HG02884 (cell line): ENCODE measurements around the gene DAB1.

Source experiments
- ATAC-seq: cut with Tn5 transposase; IDR thresholded peaks from one replicate; pipeline ENCODE4 v1.9.1; 2021; ENCODE audit warnings: mild to moderate bottlenecking, moderate library complexity; ENCODE audit not compliant: unreplicated experiment

DAB1 gene

GRCh38 chr1:56995414-56996100 lies 428.3 kb downstream of the DAB1 start:
- no peak for ATAC-seq

GRCh38 chr1:56993475-56993874 lies 430.4 kb downstream of the DAB1 start:
- ATAC-seq: no peak

GRCh38 chr1:56992318-56993125 lies 431.3 kb downstream of the DAB1 start:
- no peak for ATAC-seq

- ATAC-seq: no peak
These were observed 432.3 kb downstream of the DAB1 start for GRCh38 chr1:56991576-56991975.

- no peak for ATAC-seq
These were observed 437.5 kb downstream of the DAB1 start for GRCh38 chr1:56986397-56986796.

GRCh38 chr1:56985857-56986256 lies 438.0 kb downstream of the DAB1 start:
- ATAC-seq: no peak

GRCh38 chr1:56983484-56983883 lies 440.4 kb downstream of the DAB1 start:
- no peak for ATAC-seq

GRCh38 chr1:56979986-56980755 lies 443.7 kb downstream of the DAB1 start:
- ATAC-seq: no peak

- ATAC-seq: no peak
These were observed 445.0 kb downstream of the DAB1 start for GRCh38 chr1:56978819-56979218.

- ATAC-seq: no peak
These were observed 445.9 kb downstream of the DAB1 start for GRCh38 chr1:56977910-56978309.

GRCh38 chr1:56975446-56975845 lies 448.4 kb downstream of the DAB1 start:
- no peak for ATAC-seq

GRCh38 chr1:56973923-56974742 lies 449.7 kb downstream of the DAB1 start:
- ATAC-seq: no peak

- no peak for ATAC-seq
These were observed 450.9 kb downstream of the DAB1 start for GRCh38 chr1:56972976-56973375.

GRCh38 chr1:56970280-56970679 lies 453.6 kb downstream of the DAB1 start:
- ATAC-seq: no peak

GRCh38 chr1:56968878-56969495 lies 454.9 kb downstream of the DAB1 start:
- ATAC-seq: no peak

- ATAC-seq: no peak
These were observed 455.7 kb downstream of the DAB1 start for GRCh38 chr1:56967900-56968832.

- no peak for ATAC-seq
These were observed 456.5 kb downstream of the DAB1 start for GRCh38 chr1:56967355-56967754.

GRCh38 chr1:56966698-56966999 lies 457.2 kb downstream of the DAB1 start:
- no peak for ATAC-seq

GRCh38 chr1:56965916-56966697 lies 457.8 kb downstream of the DAB1 start, which contains the start of gene C8B:
C8B (minus strand) TSS chr1:56966015; CDS start chr1:56965948, 67 bp downstream.
- no peak for ATAC-seq
